Mesenchymal stem cell (in vitro differentiated cells and primary cell): Measurements from ENCODE around the gene ZNF212.

Experiments
- DNase-seq: peaks from one replicate; pipeline ENCODE4 v3.0.0-alpha.2; 2013
- H2AFZ ChIP-seq: one replicate; pipeline ENCODE4 v1.6.1; 2013; ENCODE audit warnings: low read depth, mild to moderate bottlenecking, control low read depth, inconsistent platforms, low read length, moderate library complexity
- H2AK5ac ChIP-seq: 2 replicates; pipeline ENCODE4 v1.6.1; 2013; ENCODE audit warnings: low read length, moderate library complexity, mild to moderate bottlenecking, inconsistent platforms; ENCODE audit not compliant: severe bottlenecking
- H2BK120ac ChIP-seq: one replicate; pipeline ENCODE4 v1.6.1; 2013; ENCODE audit warnings: low read depth, mild to moderate bottlenecking, inconsistent platforms, low read length, moderate library complexity
- H2BK12ac ChIP-seq, 2 experiments: one replicate each; pipeline ENCODE4 v1.6.1; 2013; ENCODE audit warnings: inconsistent platforms in 2 of 2, low read length in 2 of 2, mild to moderate bottlenecking in 2 of 2, moderate library complexity in 2 of 2, control low read depth in 1 of 2
- H2BK15ac ChIP-seq: one replicate; pipeline ENCODE4 v1.6.1; 2013; ENCODE audit warnings: mild to moderate bottlenecking, low read depth, inconsistent platforms; ENCODE audit not compliant: poor library complexity, severe bottlenecking
- H2BK5ac ChIP-seq: 2 replicates; pipeline ENCODE4 v1.6.1; 2013; ENCODE audit warnings: low read depth, mild to moderate bottlenecking, low read length, control low read depth, inconsistent platforms; ENCODE audit not compliant: poor library complexity, severe bottlenecking
- H3K14ac ChIP-seq, 2 experiments: one replicate each; pipeline ENCODE4 v1.6.1; 2013; ENCODE audit warnings: inconsistent platforms in 2 of 2, low read length in 2 of 2, control low read depth in 1 of 2, mild to moderate bottlenecking in 1 of 2, moderate library complexity in 1 of 2
- H3K18ac ChIP-seq, 2 experiments: one replicate each; pipeline ENCODE4 v1.6.1; 2013; ENCODE audit warnings: inconsistent platforms in 2 of 2, low read length in 2 of 2, control low read depth in 1 of 2, low read depth in 1 of 2, mild to moderate bottlenecking in 1 of 2
- H3K23ac ChIP-seq, 2 experiments: one replicate each; pipeline ENCODE4 v1.6.1; 2013; ENCODE audit warnings: inconsistent platforms in 2 of 2, low read length in 2 of 2, mild to moderate bottlenecking in 2 of 2, moderate library complexity in 2 of 2, control low read depth in 1 of 2
- H3K27ac ChIP-seq: 2 replicates; pipeline ENCODE4 v1.5.1; 2013; ENCODE audit warnings: mild to moderate bottlenecking, moderate library complexity, low read length, control low read depth, inconsistent platforms; ENCODE audit not compliant: poor library complexity, severe bottlenecking
- H3K27me3 ChIP-seq, 2 experiments: 2 replicates each; pipeline versions ENCODE4 v1.6.1 to v1.7.0; 2013; ENCODE audit warnings: low read length in 2 of 2, mild to moderate bottlenecking in 2 of 2, moderate library complexity in 2 of 2, control low read depth in 1 of 2, inconsistent platforms in 1 of 2; ENCODE audit not compliant: control insufficient read depth in 1 of 2, insufficient read depth in 1 of 2
- H3K36me3 ChIP-seq, 2 experiments: 2 replicates each; pipeline versions ENCODE4 v1.6.1 to v1.7.0; 2013; ENCODE audit warnings: low read length in 2 of 2, control low read depth in 1 of 2, inconsistent platforms in 1 of 2, low read depth in 1 of 2, mild to moderate bottlenecking in 1 of 2; ENCODE audit not compliant: insufficient read depth in 2 of 2, control insufficient read depth in 1 of 2
- H3K4ac ChIP-seq, 2 experiments: one replicate each; pipeline ENCODE4 v1.6.1; 2013; ENCODE audit warnings: inconsistent platforms in 2 of 2, low read length in 2 of 2, mild to moderate bottlenecking in 2 of 2, moderate library complexity in 2 of 2, control low read depth in 1 of 2, low read depth in 1 of 2
- H3K4me1 ChIP-seq: 2 replicates; pipeline ENCODE4 v1.6.1; 2013; ENCODE audit warnings: low read depth, low read length, control low read depth; ENCODE audit not compliant: control insufficient read depth, insufficient read depth
- H3K4me2 ChIP-seq: 2 replicates; pipeline ENCODE4 v1.6.1; 2013; ENCODE audit warnings: low read length, mild to moderate bottlenecking, inconsistent platforms; ENCODE audit not compliant: poor library complexity, severe bottlenecking
- H3K4me3 ChIP-seq, 2 experiments: 2 replicates each; pipeline versions ENCODE4 v1.5.1 to v1.7.0; 2013; ENCODE audit warnings: low read length in 2 of 2, mild to moderate bottlenecking in 2 of 2, control low read depth in 1 of 2, low read depth in 1 of 2; ENCODE audit not compliant: insufficient read depth in 1 of 2
- H3K79me1 ChIP-seq: replicated peaks from 2 replicates; pipeline ENCODE4 v1.6.1; 2013; ENCODE audit warnings: mild to moderate bottlenecking, control low read depth, low read length, inconsistent platforms; ENCODE audit not compliant: poor library complexity, severe bottlenecking
- H3K9ac ChIP-seq: 2 replicates; pipeline ENCODE4 v1.7.0; 2013; ENCODE audit warnings: mild to moderate bottlenecking, low read length, moderate library complexity
- H3K9me3 ChIP-seq: 2 replicates; pipeline ENCODE4 v1.7.0; 2013; ENCODE audit warnings: mild to moderate bottlenecking, low read length; ENCODE audit not compliant: control insufficient read depth
- H4K8ac ChIP-seq: one replicate; pipeline ENCODE4 v1.6.1; 2013; ENCODE audit warnings: inconsistent platforms, mild to moderate bottlenecking, low read length, moderate library complexity
- H4K91ac ChIP-seq: one replicate; pipeline ENCODE4 v1.6.1; 2013; ENCODE audit warnings: mild to moderate bottlenecking, low read length, inconsistent platforms
- WGBS: methylation state at CpG from one replicate; pipeline ENCODE4 v1.1.7; 2013; ENCODE audit warnings: mixed read lengths; 5-methylcytosine and 5-hydroxymethylcytosine counted together

ZNF212 gene

DNA sequence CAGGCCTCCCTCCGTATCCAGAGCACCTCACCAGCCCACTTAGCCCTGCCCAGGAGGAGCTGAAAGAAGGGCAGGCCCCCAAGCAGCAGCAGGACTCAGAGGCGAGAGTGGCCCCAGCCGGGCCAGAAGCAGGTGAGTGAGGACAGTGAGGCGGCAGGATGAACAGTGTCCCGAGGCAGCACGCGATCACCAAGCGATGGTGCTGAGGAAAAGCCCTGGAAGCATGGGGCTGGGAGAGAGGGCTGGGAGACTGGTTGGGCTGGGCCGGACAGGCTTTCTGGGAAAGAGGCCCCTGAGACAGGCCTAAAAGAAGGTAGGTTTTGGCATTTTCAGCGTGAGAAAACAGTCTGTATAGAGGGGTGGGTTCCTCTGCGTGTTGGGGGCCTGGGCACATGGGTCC is 38.9 kb downstream of the ZNF212 start:
- H4K8ac ChIP-seq, result no peak overlapping the region
- H2AFZ ChIP-seq, result no peak overlapping the region
- peaks cover 70 to 72% of the 10 kb centered on the region in 2 experiments for H3K36me3 ChIP-seq
- no peak overlapping the region for H3K4ac ChIP-seq
- no peak overlapping the region for H2BK12ac ChIP-seq
- no peak overlapping the region for H4K91ac ChIP-seq
- no peaks in the 10 kb centered on the region for H3K4me1 ChIP-seq
- no peak overlapping the region for H3K23ac ChIP-seq
- no peak overlapping the region for H3K27ac ChIP-seq
- H3K27me3 ChIP-seq, result no peaks in the 10 kb centered on the region
- H3K9ac ChIP-seq, result no peak overlapping the region
- 97% methylated on average over 11 of the region's 11 CpGs for WGBS
- H3K9me3 ChIP-seq, result no peaks in the 10 kb centered on the region
- H2AK5ac ChIP-seq, result no peak overlapping the region
- no peak overlapping the region for H3K14ac ChIP-seq
- no peak overlapping the region for H3K4me3 ChIP-seq
- no peak overlapping the region for H3K4me2 ChIP-seq
- H3K79me1 ChIP-seq, result peaks cover 17% of the 10 kb centered on the region
- H2BK15ac ChIP-seq, result no peak overlapping the region
- H2BK5ac ChIP-seq, result no peak overlapping the region
- no peak overlapping the region for H2BK120ac ChIP-seq
- H3K18ac ChIP-seq, result no peak overlapping the region
- DNase-seq, result no peak

DNA sequence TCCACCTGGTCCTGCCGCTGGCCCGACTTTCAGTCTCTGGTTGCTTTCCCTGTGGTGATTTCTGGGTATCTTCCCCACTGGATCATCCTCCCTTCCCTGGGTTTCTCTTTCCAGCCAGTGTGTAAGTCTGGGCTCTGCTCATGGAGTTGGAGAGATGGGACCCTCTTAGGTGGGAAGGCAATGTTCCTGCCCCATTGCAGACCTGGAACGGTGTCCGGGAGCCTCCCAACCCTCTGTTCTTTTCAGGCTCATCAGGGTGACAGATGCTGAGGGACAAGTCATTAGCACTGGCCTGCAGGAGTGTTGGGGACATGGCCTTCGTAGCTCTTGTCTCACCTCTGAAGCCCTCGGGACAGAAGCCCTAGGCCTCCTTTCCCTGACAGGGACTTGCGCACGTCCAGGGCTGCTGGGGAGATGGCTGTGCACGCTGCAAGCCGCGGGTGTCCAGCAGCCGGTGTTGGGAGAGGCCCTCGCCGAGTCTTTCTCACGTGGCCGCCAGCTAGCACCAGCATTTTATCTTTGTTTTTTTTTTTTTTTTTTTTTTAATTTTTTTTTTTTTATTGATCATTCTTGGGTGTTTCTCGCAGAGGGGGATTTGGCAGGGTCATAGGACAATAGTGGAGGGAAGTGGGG is 39.8 kb downstream of the ZNF212 start:
- Histone ChIP-seq H3K9ac (no peak overlapping the region), H2BK120ac (no peak overlapping the region), H3K18ac (no peak overlapping the region), H3K27me3 (no peaks in the 10 kb centered on the region), H2BK12ac (no peak overlapping the region), H3K27ac (no peak overlapping the region), H4K8ac (no peak overlapping the region), H3K14ac (no peak overlapping the region), H3K4me3 (no peak overlapping the region), H4K91ac (no peak overlapping the region), H3K4ac (no peak overlapping the region), H2AK5ac (no peak overlapping the region), H2BK5ac (no peak overlapping the region), H2AFZ (no peak overlapping the region), H3K9me3 (no peaks in the 10 kb centered on the region), H3K79me1 (peaks cover 14% of the 10 kb centered on the region), H3K4me1 (no peaks in the 10 kb centered on the region), H3K4me2 (no peak overlapping the region), H2BK15ac (no peak overlapping the region), H3K23ac (no peak overlapping the region), H3K36me3 (peaks cover 72 to 76% of the 10 kb centered on the region in 2 experiments)
- WGBS, result 92% methylated on average over 10 of the region's 17 CpGs
- no peak for DNase-seq

DNA sequence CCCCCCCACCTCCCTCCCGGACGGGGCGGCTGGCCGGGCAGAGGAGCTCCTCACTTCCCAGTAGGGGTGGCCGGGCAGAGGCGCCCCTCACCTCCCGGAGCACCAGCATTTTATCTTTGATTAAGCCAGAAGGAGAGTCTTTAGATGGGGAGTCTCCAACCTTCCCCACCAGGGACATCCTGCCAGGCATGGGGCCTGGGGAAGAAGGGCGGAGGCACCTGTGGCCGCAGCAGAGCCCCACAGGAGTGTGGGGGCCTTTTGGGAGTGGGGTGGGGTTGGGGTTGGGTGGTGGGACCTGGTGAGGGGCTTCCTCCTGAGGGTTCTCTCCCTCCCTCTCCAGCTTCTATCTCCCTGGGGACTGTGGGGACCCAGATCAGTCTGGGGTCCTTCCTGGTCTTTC is 40.7 kb downstream of the ZNF212 start:
- no peak overlapping the region for H2BK12ac ChIP-seq
- no peak overlapping the region for H3K9ac ChIP-seq
- no peak for DNase-seq
- peaks cover 71 to 75% of the 10 kb centered on the region in 2 experiments for H3K36me3 ChIP-seq
- no peak overlapping the region for H4K8ac ChIP-seq
- peaks cover 2% of the 10 kb centered on the region for H3K4me1 ChIP-seq
- H3K9me3 ChIP-seq, result no peaks in the 10 kb centered on the region
- H2AK5ac ChIP-seq, result no peak overlapping the region
- H3K79me1 ChIP-seq, result peaks cover 14% of the 10 kb centered on the region
- no peak overlapping the region for H3K18ac ChIP-seq
- WGBS, result no CpG with 5 or more reads among the region's 9 CpGs
- H3K27me3 ChIP-seq, result no peaks in the 10 kb centered on the region
- no peak overlapping the region for H3K4me2 ChIP-seq
- H3K4ac ChIP-seq, result no peak overlapping the region
- no peak overlapping the region for H2AFZ ChIP-seq
- no peak overlapping the region for H3K23ac ChIP-seq
- no peak overlapping the region for H3K4me3 ChIP-seq
- no peak overlapping the region for H2BK15ac ChIP-seq
- no peak overlapping the region for H4K91ac ChIP-seq
- H3K14ac ChIP-seq, result no peak overlapping the region
- H3K27ac ChIP-seq, result no peak overlapping the region
- no peak overlapping the region for H2BK120ac ChIP-seq
- no peak overlapping the region for H2BK5ac ChIP-seq

- no peak overlapping the region for H3K4ac ChIP-seq
- H4K91ac ChIP-seq, result no peak overlapping the region
- 97% methylated on average over 8 of the region's 8 CpGs for WGBS
- H3K9ac ChIP-seq, result no peak overlapping the region
- no peak overlapping the region for H3K18ac ChIP-seq
- peaks cover 14% of the 10 kb centered on the region for H3K79me1 ChIP-seq
- H3K4me3 ChIP-seq, result no peak overlapping the region
- H2BK15ac ChIP-seq, result no peak overlapping the region
- H3K27me3 ChIP-seq, result no peaks in the 10 kb centered on the region
- no peak overlapping the region for H4K8ac ChIP-seq
- no peak overlapping the region for H3K14ac ChIP-seq
- peaks cover 6% of the 10 kb centered on the region for H3K4me1 ChIP-seq
- no peaks in the 10 kb centered on the region for H3K9me3 ChIP-seq
- no peak for DNase-seq
- no peak overlapping the region for H3K27ac ChIP-seq
- peaks cover 65 to 69% of the 10 kb centered on the region in 2 experiments for H3K36me3 ChIP-seq
- no peak overlapping the region for H3K23ac ChIP-seq
- no peak overlapping the region for H2AK5ac ChIP-seq
- no peak overlapping the region for H3K4me2 ChIP-seq
- H2BK12ac ChIP-seq, result no peak overlapping the region
- H2BK5ac ChIP-seq, result no peak overlapping the region
- H2BK120ac ChIP-seq, result no peak overlapping the region
- no peak overlapping the region for H2AFZ ChIP-seq
Observed at GRCh38 chr7:149280661-149281507, 41.4 kb downstream of the ZNF212 start.
